Right atrium auricular region (tissue), 2 donors: ENCODE data around the gene SGCA. TPM values are rescaled to one million over a fixed set of nuclear protein-coding genes. Genes with fewer than 3 reads are reported as not detected.

Experiments
- DNase-seq: peaks from one replicate; pipeline ENCODE4 v3.0.0-alpha.2; 2019; ENCODE audit warnings: low spot score
- H3K27ac ChIP-seq, 2 donors: fragments of 200-600 bp; sonication (generic); 1 replicate in 1 of 2; 2 replicates in 1 of 2; pipeline ENCODE4 v1.5.1; 2016 to 2019
- H3K27me3 ChIP-seq, 2 donors: fragments of 200-600 bp; sonication (generic); one replicate each; pipeline versions ENCODE4 v1.5.1 to v1.6.0; 2017 to 2019
- H3K36me3 ChIP-seq: fragments of 200-600 bp; sonication (generic); one replicate; pipeline ENCODE4 v1.5.1; 2016
- H3K4me1 ChIP-seq, 2 donors: fragments of 200-600 bp; sonication (generic); one replicate each; pipeline versions ENCODE4 v1.5.1 to v1.6.0; 2017 to 2019
- H3K4me3 ChIP-seq, 2 donors: fragments of 200-600 bp; sonication (generic); 1 replicate in 1 of 2; 2 replicates in 1 of 2; pipeline ENCODE4 v1.5.1; 2017 to 2019; ENCODE audit warnings: mild to moderate bottlenecking in 1 of 2, moderate library complexity in 1 of 2
- H3K9me3 ChIP-seq, 2 donors: fragments of 200-600 bp; sonication (generic); one replicate each; pipeline ENCODE4 v1.5.1; 2019
- CTCF ChIP-seq, 2 donors: fragments of 200-600 bp; sonication (generic); IDR thresholded peaks; one replicate each; pipeline ENCODE4 v1.5.1; 2019; ENCODE audit warnings: antibody characterized with exemption in 2 of 2
- total RNA-seq, 2 donors: library from RNA; depleted of rRNA; stranded (reverse); fragments of >200 nt; gene quantifications; one replicate each; pipeline ENCODE4 v1.1.0, GENCODE V29; 2016

Gene SGCA
- total RNA-seq, 2 donors from 2014 or later = 120 to 207 TPM

- H3K4me1 ChIP-seq = peaks cover 0 to 46% of the 10 kb centered on the region in 2 donors
- no peak for TF ChIP-seq CTCF (IDR thresholded peaks at IDR 0.05)
- no peaks in the 10 kb centered on the region for H3K9me3 ChIP-seq
- no peak overlapping the region for H3K4me3 ChIP-seq
- H3K27me3 ChIP-seq = no peaks in the 10 kb centered on the region
- H3K36me3 ChIP-seq = no peaks in the 10 kb centered on the region
- DNase-seq = no peak
- H3K27ac ChIP-seq = peak overlapping the region; percentile 94 to 95
These were observed 10.5 kb upstream of the SGCA start for GRCh38 chr17:50155115-50155819.

- H3K27me3 ChIP-seq = no peaks in the 10 kb centered on the region
- no peak overlapping the region for H3K4me3 ChIP-seq
- H3K9me3 ChIP-seq = no peaks in the 10 kb centered on the region
- no peaks in the 10 kb centered on the region for H3K36me3 ChIP-seq
- DNase-seq = no peak
- no peak for TF ChIP-seq CTCF (IDR thresholded peaks at IDR 0.05)
- H3K4me1 ChIP-seq = peaks cover 0 to 43% of the 10 kb centered on the region in 2 donors
- H3K27ac ChIP-seq = peak overlapping the region in 1 of 2 donors; percentile 32
These were observed 7.9 kb upstream of the SGCA start for GRCh38 chr17:50157891-50158290.

- Histone ChIP-seq H3K4me1 (peaks cover 0 to 39% of the 10 kb centered on the region in 2 donors), H3K36me3 (no peaks in the 10 kb centered on the region), H3K9me3 (no peaks in the 10 kb centered on the region)
These were observed 4.5 kb upstream of the SGCA start for GRCh38 chr17:50161023-50161910.

GRCh38 chr17:50161911-50162288 is 3.9 kb upstream of the SGCA start:
- DNase-seq = no peak
- Histone ChIP-seq H3K27ac (peak overlapping the region in 1 of 2 donors; percentile 81), H3K27me3 (no peaks in the 10 kb centered on the region), H3K4me3 (no peak overlapping the region), H3K36me3 (no peaks in the 10 kb centered on the region), H3K4me1 (peaks cover 0 to 39% of the 10 kb centered on the region in 2 donors), H3K9me3 (no peaks in the 10 kb centered on the region)
- no peak for TF ChIP-seq CTCF (IDR thresholded peaks at IDR 0.05)

More at GRCh38 chr17:50161023-50161910, 4.5 kb upstream of the SGCA start:
- Histone ChIP-seq H3K27me3 (no peaks in the 10 kb centered on the region), H3K4me3 (peak overlapping the region; percentile 43 to 58), H3K27ac (peak overlapping the region; percentile 67 to 81)
- TF ChIP-seq CTCF (IDR thresholded peaks at IDR 0.05) = peak; percentile 82 to 96
- DNase-seq = peak; percentile 93

- Histone ChIP-seq H3K4me3 (no peak overlapping the region), H3K36me3 (no peaks in the 10 kb centered on the region), H3K27me3 (no peaks in the 10 kb centered on the region), H3K9me3 (no peaks in the 10 kb centered on the region), H3K4me1 (peaks cover 0 to 47% of the 10 kb centered on the region in 2 donors), H3K27ac (no peak overlapping the region)
- no peak for DNase-seq
- no peak for TF ChIP-seq CTCF (IDR thresholded peaks at IDR 0.05)
These were observed 3.1 kb upstream of the SGCA start for GRCh38 chr17:50162466-50163254.
